Astrocyte (in vitro differentiated cells and primary cell): ENCODE data around the gene TATDN2. TPM values are rescaled to one million over a fixed set of nuclear protein-coding genes. Genes with fewer than 3 reads are reported as not detected.

Experiments
- DNase-seq: peaks from one replicate; pipeline ENCODE4 v3.0.0-alpha.2; 2010; ENCODE audit warnings: low read depth
- FAIRE-seq: peaks from 2 replicates; lab custom pipeline; 2011; peaks lifted over from hg19 to GRCh38; lab: Jason Lieb, UNC
- H2AFZ ChIP-seq: 2 replicates; pipeline ENCODE4 v1.6.0; 2012; ENCODE audit warnings: low read depth, low read length, inconsistent platforms
- H3K27ac ChIP-seq: 2 replicates; pipeline ENCODE4 v1.5.1; 2011; ENCODE audit warnings: low read depth, low read length, inconsistent platforms
- H3K27me3 ChIP-seq: 2 replicates; pipeline ENCODE4 v1.6.0; 2011; ENCODE audit warnings: low read length, inconsistent platforms; ENCODE audit not compliant: insufficient read depth
- H3K36me3 ChIP-seq: 2 replicates; pipeline ENCODE4 v1.5.1; 2011; ENCODE audit warnings: low read length, inconsistent platforms; ENCODE audit not compliant: insufficient read depth
- H3K4me1 ChIP-seq: 2 replicates; pipeline ENCODE4 v1.5.1; 2011; ENCODE audit warnings: low read length, inconsistent platforms; ENCODE audit not compliant: insufficient read depth
- H3K4me2 ChIP-seq: 2 replicates; pipeline ENCODE4 v1.6.0; 2012; ENCODE audit warnings: low read length, inconsistent platforms
- H3K4me3 ChIP-seq: 2 replicates; pipeline ENCODE4 v1.5.1; 2011; ENCODE audit warnings: low read depth, mild to moderate bottlenecking, low read length, inconsistent platforms; ENCODE audit not compliant: insufficient read depth
- H3K79me2 ChIP-seq: 2 replicates; pipeline ENCODE4 v1.6.0; 2012; ENCODE audit warnings: mild to moderate bottlenecking, low read length, inconsistent platforms; ENCODE audit not compliant: insufficient read depth
- H3K9ac ChIP-seq: 2 replicates; pipeline ENCODE4 v1.6.0; 2012; ENCODE audit warnings: mild to moderate bottlenecking, low read length, inconsistent platforms
- H3K9me3 ChIP-seq: 2 replicates; pipeline ENCODE4 v1.5.1; 2012; ENCODE audit warnings: low read depth, mild to moderate bottlenecking, low read length, inconsistent platforms; ENCODE audit not compliant: insufficient read depth
- H4K20me1 ChIP-seq: 2 replicates; pipeline ENCODE4 v1.6.0; 2012; ENCODE audit warnings: low read length, inconsistent platforms; ENCODE audit not compliant: insufficient read depth
- H3K27ac Mint-ChIP-seq: one replicate; pipeline ENCODE4 v1.8.0; 2021; ENCODE audit warnings: mild to moderate bottlenecking, mixed read lengths; ENCODE audit not compliant: unreplicated experiment
- H3K27me3 Mint-ChIP-seq: one replicate; pipeline ENCODE4 v1.8.0; 2021; ENCODE audit warnings: low read depth, mixed read lengths; ENCODE audit not compliant: unreplicated experiment
- H3K36me3 Mint-ChIP-seq: one replicate; pipeline ENCODE4 v1.8.0; 2021; ENCODE audit warnings: low read depth, mixed read lengths; ENCODE audit not compliant: unreplicated experiment
- H3K4me1 Mint-ChIP-seq: one replicate; pipeline ENCODE4 v1.8.0; 2021; ENCODE audit warnings: low read depth, mixed read lengths; ENCODE audit not compliant: unreplicated experiment
- H3K4me3 Mint-ChIP-seq: one replicate; pipeline ENCODE4 v1.8.0; 2021; ENCODE audit warnings: mild to moderate bottlenecking, moderate library complexity, mixed read lengths; ENCODE audit not compliant: unreplicated experiment
- H3K9me3 Mint-ChIP-seq: one replicate; pipeline ENCODE4 v1.8.0; 2021; ENCODE audit warnings: mild to moderate bottlenecking, mixed read lengths; ENCODE audit not compliant: unreplicated experiment
- EZH2 ChIP-seq: IDR thresholded peaks from 2 replicates; pipeline ENCODE4 v1.6.1; 2012; ENCODE audit warnings: mild to moderate bottlenecking, low read length, inconsistent platforms; ENCODE audit not compliant: insufficient read depth
- total RNA-seq: library from RNA; stranded (reverse); gene quantifications from 2 replicates; pipeline ENCODE4 v1.2.1, GENCODE V29; 2021
- TF ChIP-seq, protein P1 (sequence below): IDR thresholded peaks from 2 replicates; pipeline ENCODE4 v1.5.1; 2011; ENCODE audit warnings: low read depth, mild to moderate bottlenecking, inconsistent platforms, low read length, moderate library complexity; ENCODE audit not compliant: insufficient read depth

The TATDN2 gene
- total RNA-seq, 1 donor from 2014 or later = 29.5 TPM

DNA sequence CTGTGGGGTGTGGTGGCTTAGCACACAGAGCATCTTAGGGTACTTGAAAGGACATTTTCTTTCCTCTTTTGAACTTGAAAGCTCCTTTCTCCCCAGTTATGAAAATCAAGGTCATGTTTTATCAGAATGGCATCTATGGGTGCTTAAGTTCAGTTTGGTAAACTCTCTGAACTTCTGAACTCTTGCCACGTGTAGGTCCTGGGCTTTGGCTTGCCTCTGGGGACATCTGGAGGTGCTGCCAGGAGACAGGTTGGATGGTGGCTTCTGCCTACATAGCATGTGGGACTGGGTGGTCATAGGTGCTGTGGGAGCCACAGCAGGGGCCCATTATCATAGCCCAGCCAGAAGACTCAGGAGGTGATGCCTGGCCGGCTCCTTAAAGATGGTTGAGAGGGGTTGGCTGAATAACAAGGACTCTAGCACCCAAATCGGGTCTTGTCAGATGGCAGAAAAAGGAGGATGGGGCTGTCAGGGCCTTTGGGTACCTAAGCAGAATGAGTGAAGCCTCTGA lies 28.9 kb downstream of the TATDN2 start:
- FAIRE-seq (no peak), DNase-seq (no peak)
- Mint-ChIP-seq H3K4me3 (no peak overlapping the region), H3K27ac (no peak overlapping the region), H3K27me3 (no peaks in the 10 kb centered on the region), H3K9me3 (no peaks in the 10 kb centered on the region), H3K36me3 (peaks cover 22% of the 10 kb centered on the region), H3K4me1 (peaks cover 13% of the 10 kb centered on the region)
- Histone ChIP-seq H3K27me3 (no peaks in the 10 kb centered on the region), H2AFZ (no peak overlapping the region), H3K36me3 (peaks cover 18% of the 10 kb centered on the region), H4K20me1 (peaks cover 60% of the 10 kb centered on the region), H3K4me1 (peaks cover 6% of the 10 kb centered on the region), H3K27ac (no peak overlapping the region), H3K9ac (no peak overlapping the region), H3K9me3 (no peaks in the 10 kb centered on the region), H3K4me3 (no peak overlapping the region), H3K79me2 (peaks cover 51% of the 10 kb centered on the region), H3K4me2 (no peak overlapping the region)
- TF ChIP-seq, protein P1, sequence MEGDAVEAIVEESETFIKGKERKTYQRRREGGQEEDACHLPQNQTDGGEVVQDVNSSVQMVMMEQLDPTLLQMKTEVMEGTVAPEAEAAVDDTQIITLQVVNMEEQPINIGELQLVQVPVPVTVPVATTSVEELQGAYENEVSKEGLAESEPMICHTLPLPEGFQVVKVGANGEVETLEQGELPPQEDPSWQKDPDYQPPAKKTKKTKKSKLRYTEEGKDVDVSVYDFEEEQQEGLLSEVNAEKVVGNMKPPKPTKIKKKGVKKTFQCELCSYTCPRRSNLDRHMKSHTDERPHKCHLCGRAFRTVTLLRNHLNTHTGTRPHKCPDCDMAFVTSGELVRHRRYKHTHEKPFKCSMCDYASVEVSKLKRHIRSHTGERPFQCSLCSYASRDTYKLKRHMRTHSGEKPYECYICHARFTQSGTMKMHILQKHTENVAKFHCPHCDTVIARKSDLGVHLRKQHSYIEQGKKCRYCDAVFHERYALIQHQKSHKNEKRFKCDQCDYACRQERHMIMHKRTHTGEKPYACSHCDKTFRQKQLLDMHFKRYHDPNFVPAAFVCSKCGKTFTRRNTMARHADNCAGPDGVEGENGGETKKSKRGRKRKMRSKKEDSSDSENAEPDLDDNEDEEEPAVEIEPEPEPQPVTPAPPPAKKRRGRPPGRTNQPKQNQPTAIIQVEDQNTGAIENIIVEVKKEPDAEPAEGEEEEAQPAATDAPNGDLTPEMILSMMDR = no peak
- TF ChIP-seq EZH2 = no peak

DNA sequence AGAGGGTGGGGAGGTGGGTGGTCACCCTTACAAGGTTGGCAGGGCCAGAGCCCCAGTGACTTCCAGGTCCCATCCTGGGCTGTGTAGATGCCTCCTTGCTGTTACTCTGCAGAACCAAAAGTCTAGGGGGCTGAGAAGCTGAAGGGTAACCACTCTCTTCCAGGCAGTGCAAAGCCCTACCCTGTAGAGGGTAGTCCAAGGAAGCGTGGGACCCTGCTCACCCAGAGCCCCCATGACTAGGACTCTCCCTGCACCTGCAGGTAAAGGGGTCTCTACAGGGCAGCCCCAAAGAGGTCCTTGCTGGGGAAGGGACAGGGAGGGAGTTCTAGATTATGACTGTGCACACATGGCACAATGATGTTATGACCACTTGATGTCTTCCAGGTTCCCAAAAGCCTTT lies 30.2 kb downstream of the TATDN2 start:
- no peak overlapping the region for H3K9ac ChIP-seq
- H3K4me1 Mint-ChIP-seq = peaks cover 16% of the 10 kb centered on the region
- H3K4me2 ChIP-seq = no peak overlapping the region
- H3K79me2 ChIP-seq = peaks cover 39% of the 10 kb centered on the region
- no peaks in the 10 kb centered on the region for H3K9me3 Mint-ChIP-seq
- H3K36me3 Mint-ChIP-seq = peaks cover 25% of the 10 kb centered on the region
- no peaks in the 10 kb centered on the region for H3K9me3 ChIP-seq
- no peak overlapping the region for H3K4me3 ChIP-seq
- no peak for TF ChIP-seq EZH2
- TF ChIP-seq, protein P1 = no peak
- peaks cover 10% of the 10 kb centered on the region for H3K4me1 ChIP-seq
- no peak for DNase-seq
- H2AFZ ChIP-seq = no peak overlapping the region
- H3K36me3 ChIP-seq = peaks cover 25% of the 10 kb centered on the region
- no peaks in the 10 kb centered on the region for H3K27me3 ChIP-seq
- H4K20me1 ChIP-seq = peaks cover 52% of the 10 kb centered on the region
- H3K4me3 Mint-ChIP-seq = no peak overlapping the region
- H3K27ac Mint-ChIP-seq = no peak overlapping the region
- FAIRE-seq = no peak
- H3K27ac ChIP-seq = no peak overlapping the region
- H3K27me3 Mint-ChIP-seq = no peaks in the 10 kb centered on the region

DNA sequence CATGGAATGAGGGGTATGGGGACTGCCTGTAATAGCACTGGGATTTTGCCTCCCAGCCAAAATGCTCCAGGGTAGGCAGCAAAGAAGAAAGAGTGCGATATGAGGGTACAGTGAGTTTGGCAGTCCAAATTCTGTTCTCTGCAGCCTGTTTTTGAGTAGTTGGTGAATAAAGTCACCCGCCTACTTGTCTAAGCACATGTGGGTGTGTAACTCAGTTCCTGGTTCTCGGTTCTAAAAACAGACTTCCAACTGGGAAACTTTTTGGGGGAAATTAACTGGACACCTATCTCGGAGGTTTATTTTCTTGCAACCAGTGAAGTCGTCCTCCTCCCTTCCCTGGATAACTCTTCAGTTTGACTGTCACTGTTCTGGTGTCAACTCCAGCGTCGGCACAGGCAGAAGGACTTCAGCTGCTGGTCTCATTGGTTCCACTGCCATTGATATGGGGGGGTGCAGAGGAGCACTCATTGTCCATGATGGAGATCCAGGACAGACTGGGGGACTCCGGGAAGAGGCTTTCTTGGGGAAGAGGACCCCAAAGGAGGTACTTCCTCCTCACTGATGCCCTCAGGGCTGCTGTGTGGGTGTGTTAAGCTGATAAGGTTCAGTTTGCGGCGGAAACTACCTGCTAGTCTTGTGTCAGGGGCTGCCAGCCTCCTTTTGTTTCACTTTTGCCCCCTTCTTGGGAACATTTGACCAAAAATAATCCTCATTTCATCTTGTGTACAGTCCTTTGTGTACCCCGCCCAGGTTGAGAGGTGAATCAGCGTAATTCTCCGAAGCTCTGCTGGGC lies 31.3 kb downstream of the TATDN2 start:
- TF ChIP-seq, protein P1 = no peak
- no peak for TF ChIP-seq EZH2
- H3K9ac ChIP-seq = no peak overlapping the region
- H3K27ac ChIP-seq = no peak overlapping the region
- Mint-ChIP-seq H3K4me1 (peaks cover 7% of the 10 kb centered on the region), H3K27me3 (no peaks in the 10 kb centered on the region), H3K36me3 (peaks cover 27% of the 10 kb centered on the region), H3K4me3 (no peak overlapping the region), H3K9me3 (no peaks in the 10 kb centered on the region), H3K27ac (no peak overlapping the region)
- H3K79me2 ChIP-seq = peaks cover 28% of the 10 kb centered on the region
- no peak overlapping the region for H3K4me2 ChIP-seq
- H3K9me3 ChIP-seq = no peaks in the 10 kb centered on the region
- H3K36me3 ChIP-seq = peaks cover 27% of the 10 kb centered on the region
- DNase-seq (no peak), FAIRE-seq (no peak)
- peaks cover 6% of the 10 kb centered on the region for H3K4me1 ChIP-seq
- H2AFZ ChIP-seq = no peak overlapping the region
- no peaks in the 10 kb centered on the region for H3K27me3 ChIP-seq
- no peak overlapping the region for H3K4me3 ChIP-seq
- H4K20me1 ChIP-seq = peaks cover 46% of the 10 kb centered on the region
